GM23248 (cell line): ENCODE results near the gene GPR25.

Experiments used
- EZH2 ChIP-seq: fragments of 200-600 bp; sonication (generic); IDR thresholded peaks from 2 replicates; pipeline ENCODE4 v1.6.1; 2018; ENCODE audit warnings: antibody characterized with exemption, mild to moderate bottlenecking; ENCODE audit not compliant: insufficient read depth, poor library complexity, severe bottlenecking
- EZH2phosphoT487 ChIP-seq: fragments of 200-600 bp; sonication (generic); IDR thresholded peaks from 2 replicates; pipeline ENCODE4 v1.6.1; 2018; ENCODE audit warnings: antibody characterized with exemption, moderate library complexity, mild to moderate bottlenecking, low read depth; ENCODE audit not compliant: insufficient read depth

DNA sequence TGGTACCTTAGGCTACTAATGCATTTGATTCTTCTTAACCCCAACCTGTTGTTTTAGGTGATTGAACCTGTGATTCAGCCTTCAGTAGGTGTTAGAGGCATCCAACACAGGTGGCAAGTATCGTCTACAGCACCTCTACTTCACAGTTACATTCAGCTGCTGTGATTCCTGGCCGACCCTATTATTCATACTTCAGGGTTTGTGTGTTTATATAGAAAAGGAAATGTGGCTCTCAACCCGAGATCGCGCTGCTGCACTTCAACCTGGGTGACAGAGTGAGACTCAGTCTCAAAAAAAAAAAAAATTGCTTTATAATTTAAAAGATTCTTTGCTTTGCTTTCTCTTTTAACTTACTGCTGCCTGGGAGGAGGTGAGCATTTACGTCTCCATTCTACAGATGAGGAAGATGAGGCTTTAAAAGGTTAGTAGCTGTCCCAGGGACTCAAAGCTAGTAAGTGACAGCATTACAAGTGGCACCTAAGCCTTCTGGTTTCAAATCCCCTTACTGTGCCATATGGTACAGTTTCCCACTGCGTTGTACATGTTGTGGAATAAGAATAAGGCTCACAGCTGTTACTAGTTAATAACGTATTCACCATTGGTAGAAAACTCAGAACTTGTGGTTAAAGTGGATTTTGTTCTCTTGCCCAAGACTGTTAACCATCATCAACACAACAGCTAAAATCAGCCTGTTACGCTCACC is 9.9 kb upstream of the GPR25 start:
- no peak for TF ChIP-seq EZH2
- TF ChIP-seq EZH2phosphoT487: no peak
